A549 treated with CORT108297 at 1 μM for 4 hours (cell line): ENCODE results near the gene FBXO40. TPM values are rescaled to one million over a fixed set of nuclear protein-coding genes. Genes with fewer than 3 reads are reported as not detected.

Experiments used
- total RNA-seq: library from RNA; stranded (reverse); fragments of 200-300 nt; extraction: Qiagen RNA extraction; gene quantifications from 5 replicates; pipeline ENCODE4 v1.2.3, GENCODE V29; 2022

The FBXO40 gene, protein sequence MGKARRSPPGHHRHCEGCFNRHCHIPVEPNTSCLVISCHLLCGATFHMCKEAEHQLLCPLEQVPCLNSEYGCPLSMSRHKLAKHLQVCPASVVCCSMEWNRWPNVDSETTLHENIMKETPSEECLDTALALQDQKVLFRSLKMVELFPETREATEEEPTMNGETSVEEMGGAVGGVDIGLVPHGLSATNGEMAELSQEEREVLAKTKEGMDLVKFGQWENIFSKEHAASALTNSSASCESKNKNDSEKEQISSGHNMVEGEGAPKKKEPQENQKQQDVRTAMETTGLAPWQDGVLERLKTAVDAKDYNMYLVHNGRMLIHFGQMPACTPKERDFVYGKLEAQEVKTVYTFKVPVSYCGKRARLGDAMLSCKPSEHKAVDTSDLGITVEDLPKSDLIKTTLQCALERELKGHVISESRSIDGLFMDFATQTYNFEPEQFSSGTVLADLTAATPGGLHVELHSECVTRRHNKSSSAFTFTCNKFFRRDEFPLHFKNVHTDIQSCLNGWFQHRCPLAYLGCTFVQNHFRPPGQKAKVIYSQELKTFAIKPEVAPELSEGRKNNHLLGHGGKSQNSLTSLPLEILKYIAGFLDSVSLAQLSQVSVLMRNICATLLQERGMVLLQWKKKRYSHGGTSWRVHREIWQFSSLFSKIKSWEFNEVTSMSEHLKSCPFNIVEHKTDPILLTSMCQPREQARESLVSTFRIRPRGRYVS
- not detected in 5 replicates for total RNA-seq

DNA sequence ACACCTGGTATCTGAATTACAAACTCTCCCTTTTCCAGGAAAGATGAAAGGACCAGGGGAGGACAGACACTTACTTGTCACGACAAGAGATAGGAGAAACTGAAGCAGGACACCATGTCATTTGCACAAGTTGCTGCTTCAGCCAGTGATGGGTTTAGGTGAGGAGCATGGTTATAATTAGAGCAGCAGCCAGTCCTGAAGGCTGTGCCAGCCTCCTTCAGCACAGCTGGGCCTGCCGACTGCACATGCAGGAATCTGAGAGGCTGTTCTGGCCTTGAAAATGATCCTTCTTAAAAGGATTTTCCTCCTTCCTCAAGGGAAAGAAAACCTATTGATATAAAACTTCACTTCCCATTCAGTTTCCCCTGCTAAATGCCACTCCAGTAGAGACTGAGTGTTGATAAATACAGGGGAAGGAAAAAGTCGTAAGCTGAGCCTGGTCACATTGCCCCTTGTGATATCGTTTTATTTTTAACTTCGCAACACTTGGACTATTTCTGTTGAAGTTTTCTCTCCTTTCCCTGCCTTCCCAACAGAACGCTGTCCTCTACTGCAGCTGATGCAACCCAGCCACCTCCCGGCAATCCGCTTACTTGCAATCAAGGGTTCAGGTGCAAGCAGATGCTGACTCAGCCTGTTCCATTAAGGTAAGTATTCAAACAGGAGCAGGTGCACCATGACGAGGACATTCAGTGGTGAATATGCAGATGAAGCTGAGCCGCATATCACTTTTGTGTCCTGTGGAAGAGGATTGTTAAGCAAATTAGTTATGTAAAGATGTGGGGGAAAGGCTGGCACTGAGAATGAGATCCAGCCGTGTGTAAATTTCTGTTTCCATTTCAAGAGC lies at the start of gene FBXO40:
Gene FBXO40, plus strand, starts transcription at position 524 of the 847 bp plus-strand sequence. CDS start 27,197 bp downstream, outside the sequence.

DNA sequence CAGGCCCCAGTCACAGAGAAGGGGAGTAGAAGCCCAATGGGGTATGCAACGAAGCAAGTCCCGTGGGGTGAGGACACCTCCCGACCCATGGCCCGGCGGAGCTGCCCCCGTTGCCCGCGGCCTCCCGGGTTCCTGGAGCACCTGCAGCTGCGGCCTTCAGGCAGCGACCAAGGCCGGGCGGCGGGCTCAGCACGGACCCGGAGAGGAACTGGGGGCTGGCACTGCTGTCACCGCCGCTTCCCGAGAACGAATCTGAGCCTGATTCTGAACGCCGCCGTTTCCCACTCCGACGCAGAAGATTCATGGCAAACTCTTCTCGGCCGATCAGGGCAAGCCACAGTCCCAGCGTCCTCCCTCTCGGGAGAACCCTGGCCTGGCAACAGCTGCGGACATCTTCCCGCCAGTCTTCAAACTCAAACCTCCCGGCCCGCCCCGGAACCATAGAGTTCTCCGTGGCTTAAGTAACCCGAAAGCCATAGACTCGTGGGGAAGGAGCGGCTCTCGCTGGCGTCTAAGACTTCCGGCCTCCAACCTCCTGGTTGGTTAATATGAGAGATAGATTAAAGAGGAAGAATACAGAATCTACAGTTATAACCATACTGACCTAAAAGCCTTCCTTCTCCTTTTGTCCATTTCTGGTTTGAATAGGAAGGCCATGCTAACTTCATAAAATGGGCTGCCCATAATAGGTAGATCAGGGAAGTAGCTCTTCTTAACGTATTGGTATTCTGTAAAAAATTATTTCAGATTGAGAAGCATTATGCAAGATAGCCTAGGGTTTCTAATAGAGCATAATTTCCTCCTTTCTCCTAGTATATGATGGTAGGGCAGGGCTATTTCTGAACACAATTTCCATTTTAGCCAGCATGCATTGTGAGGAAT lies 47.4 kb upstream of the FBXO40 start, which contains the start of gene POLQ:
Gene POLQ, minus strand, starts transcription at position 415 of the 882 bp plus-strand sequence. Its CDS starts 111 bp downstream, at position 304.

DNA sequence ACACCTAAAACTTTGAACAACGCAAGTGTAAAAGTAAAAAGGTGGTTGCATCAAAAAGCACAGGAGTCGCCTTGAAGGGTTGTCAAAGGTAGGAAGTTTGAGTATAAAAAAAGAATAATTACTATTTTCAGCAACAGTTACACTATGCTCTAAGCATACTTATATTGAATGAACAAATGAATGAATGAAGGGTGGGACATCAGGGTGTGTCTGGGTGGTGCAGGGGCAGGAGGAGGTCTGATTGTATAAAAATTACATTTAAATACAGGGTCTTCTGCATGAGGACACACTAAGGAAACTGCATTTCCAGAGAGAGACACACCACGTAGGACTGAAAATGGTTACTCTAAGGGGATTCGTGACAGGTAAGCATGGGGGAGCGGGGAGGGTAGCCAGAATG lies 25.5 kb upstream of the FBXO40 start, which contains the start of gene ARGFX:
Gene ARGFX, plus strand, starts transcription at position 301 of the 400 bp plus-strand sequence. CDS start 2,765 bp downstream, outside the sequence.

GRCh38 chr3:121660356-121661171 lies 67.4 kb downstream of the FBXO40 start, which contains the start of gene HCLS1:
HCLS1 (minus strand) TSS chr3:121660903; CDS start chr3:121658347, 2,556 bp downstream.

Other genes with a start within 250 kb of the FBXO40 start
- gene POLQ, start 47.4 kb upstream of the FBXO40 start, total RNA-seq, result 6.3 to 7.3 TPM (median 6.7 TPM) in 5 replicates
- not detected in 5 replicates for gene ARGFX, start 25.4 kb upstream of the FBXO40 start, total RNA-seq
- 0.04 to 0.14 TPM (median 0.13 TPM) in 5 replicates for gene HCLS1, start 67.5 kb downstream of the FBXO40 start, total RNA-seq
- 14.8 to 20.6 TPM (median 15.3 TPM) in 5 replicates for gene GOLGB1, start 156.4 kb downstream of the FBXO40 start, total RNA-seq
- gene IQCB1, start 241.7 kb downstream of the FBXO40 start, total RNA-seq, result 10.3 to 12.6 TPM (median 10.8 TPM) in 5 replicates
- 1.5 to 2.9 TPM (median 2.3 TPM) in 5 replicates for gene EAF2, start 241.8 kb downstream of the FBXO40 start, total RNA-seq